ENCODE results near the gene TMEM185B.
"Not testable (repeated sequence)": the region's sequence is repeated elsewhere in the genome, so short reads cannot be mapped to it uniquely, and the experiment has no call there.

Gene TMEM185B

GRCh38 chr2:120223034-120223912 lies at the start of gene TMEM185B:
Gene TMEM185B (minus strand): TSS chr2:120223400. CDS start chr2:120222976, 424 bp downstream.
- peak; percentile 89 to 93 for DNase-seq

- no peak for DNase-seq
Observed at GRCh38 chr2:120271711-120272379, 48.6 kb upstream of the TMEM185B start.

- DNase-seq: no peak
Observed at GRCh38 chr2:120269816-120270215, 46.6 kb upstream of the TMEM185B start.

GRCh38 chr2:120269076-120269744 lies 46.0 kb upstream of the TMEM185B start:
- DNase-seq: no peak

GRCh38 chr2:120267348-120267747 lies 44.1 kb upstream of the TMEM185B start:
- no peak for DNase-seq

GRCh38 chr2:120265006-120265405 lies 41.8 kb upstream of the TMEM185B start:
- DNase-seq: no peak

GRCh38 chr2:120262761-120263428 lies 39.7 kb upstream of the TMEM185B start:
- no peak for DNase-seq

- DNase-seq: no peak
Observed at GRCh38 chr2:120262150-120262549, 39.0 kb upstream of the TMEM185B start.

GRCh38 chr2:120261387-120262006 lies 38.3 kb upstream of the TMEM185B start:
- DNase-seq: no peak

- no peak for DNase-seq
Observed at GRCh38 chr2:120260736-120261135, 37.5 kb upstream of the TMEM185B start.

GRCh38 chr2:120259939-120260338 lies 36.7 kb upstream of the TMEM185B start:
- not testable (repeated sequence) for DNase-seq

GRCh38 chr2:120258196-120258595 lies 35.0 kb upstream of the TMEM185B start:
- DNase-seq: no peak

- DNase-seq: no peak
Observed at GRCh38 chr2:120257522-120257921, 34.3 kb upstream of the TMEM185B start.

GRCh38 chr2:120256651-120257000 lies 33.4 kb upstream of the TMEM185B start:
- no peak for DNase-seq

GRCh38 chr2:120255986-120256650 lies 32.9 kb upstream of the TMEM185B start:
- no peak for DNase-seq

- no peak for DNase-seq
Observed at GRCh38 chr2:120255071-120255470, 31.9 kb upstream of the TMEM185B start.

GRCh38 chr2:120254178-120254577 lies 31.0 kb upstream of the TMEM185B start:
- DNase-seq: no peak

- peak; percentile 40 to 71 for DNase-seq
Observed at GRCh38 chr2:120253021-120253882, 30.1 kb upstream of the TMEM185B start.

- DNase-seq: peak; percentile 98 to 99
Observed at GRCh38 chr2:120252225-120253020, 29.2 kb upstream of the TMEM185B start, which contains the start of gene RALB. Gene RALB (plus strand): TSS chr2:120252852. CDS start chr2:120278665, 25,813 bp downstream.

- DNase-seq: no peak
Observed at GRCh38 chr2:120251880-120252224, 28.7 kb upstream of the TMEM185B start.

Measured in CD4-positive, alpha-beta T cell treated with Interleukin-1 beta for 1 hour (primary cell).